ENCODE measurements around the gene MYO7B. TPM values are rescaled to one million over a fixed set of nuclear protein-coding genes. Genes with fewer than 3 reads are reported as not detected.

Gene MYO7B
- total RNA-seq, 1 donor = under 0.01 TPM

GRCh38 chr2:127680706-127681287, 145.3 kb downstream of the MYO7B start:
- H3K27ac ChIP-seq (ENCODE audit: low read depth, low read length) = no peak overlapping the region
- no peaks in the 10 kb centered on the region for H4K20me1 ChIP-seq (ENCODE audit: insufficient read depth, low read length)
- TF ChIP-seq CTCF (IDR thresholded peaks at IDR 0.05; ENCODE audit: extremely low read depth, low read depth, low read length) = no peak
- H2AFZ ChIP-seq (ENCODE audit: low read length) = peak overlapping the region; percentile 85
- peaks cover 11% of the 10 kb centered on the region for H3K4me1 ChIP-seq (ENCODE audit: insufficient read depth, low read length)
- H3K79me2 ChIP-seq (ENCODE audit: insufficient read depth, low read length) = no peaks in the 10 kb centered on the region
- H3K4me3 ChIP-seq (ENCODE audit: insufficient read depth, low read length) = peak overlapping the region; percentile 61
- peak overlapping the region; percentile 74 for H3K4me2 ChIP-seq (ENCODE audit: insufficient read depth, low read length)
- peaks cover 23% of the 10 kb centered on the region for H3K27me3 ChIP-seq (ENCODE audit: insufficient read depth, low read length)
- H3K36me3 ChIP-seq (ENCODE audit: insufficient read depth, low read length) = no peaks in the 10 kb centered on the region
- H3K9me3 ChIP-seq (ENCODE audit: low read depth, low read length) = no peaks in the 10 kb centered on the region
- DNase-seq (ENCODE audit: insufficient read length, low spot score, missing footprints) = peak; percentile 65

- H3K79me2 ChIP-seq (ENCODE audit: insufficient read depth, low read length) = no peaks in the 10 kb centered on the region
- peak overlapping the region; percentile 74 for H3K4me2 ChIP-seq (ENCODE audit: insufficient read depth, low read length)
- no peaks in the 10 kb centered on the region for H3K36me3 ChIP-seq (ENCODE audit: insufficient read depth, low read length)
- no peak overlapping the region for H3K27ac ChIP-seq (ENCODE audit: low read depth, low read length)
- peak; percentile 90 for DNase-seq (ENCODE audit: insufficient read length, low spot score, missing footprints)
- peaks cover 20% of the 10 kb centered on the region for H3K27me3 ChIP-seq (ENCODE audit: insufficient read depth, low read length)
- peak overlapping the region; percentile 61 for H3K4me3 ChIP-seq (ENCODE audit: insufficient read depth, low read length)
- no peak for TF ChIP-seq CTCF (IDR thresholded peaks at IDR 0.05; ENCODE audit: extremely low read depth, low read depth, low read length)
- no peaks in the 10 kb centered on the region for H4K20me1 ChIP-seq (ENCODE audit: insufficient read depth, low read length)
- H3K4me1 ChIP-seq (ENCODE audit: insufficient read depth, low read length) = peaks cover 7% of the 10 kb centered on the region
- no peaks in the 10 kb centered on the region for H3K9me3 ChIP-seq (ENCODE audit: low read depth, low read length)
- H2AFZ ChIP-seq (ENCODE audit: low read length) = peak overlapping the region; percentile 85
Measured at GRCh38 chr2:127681288-127681804, 145.9 kb downstream of the MYO7B start.

GRCh38 chr2:127681976-127682857, 146.7 kb downstream of the MYO7B start:
- Histone ChIP-seq H3K27ac (ENCODE audit: low read depth, low read length) (no peak overlapping the region), H2AFZ (ENCODE audit: low read length) (no peak overlapping the region), H3K4me3 (ENCODE audit: insufficient read depth, low read length) (no peak overlapping the region), H3K4me2 (ENCODE audit: insufficient read depth, low read length) (no peak overlapping the region), H3K9me3 (ENCODE audit: low read depth, low read length) (no peaks in the 10 kb centered on the region), H3K79me2 (ENCODE audit: insufficient read depth, low read length) (no peaks in the 10 kb centered on the region), H3K27me3 (ENCODE audit: insufficient read depth, low read length) (peaks cover 11% of the 10 kb centered on the region), H3K36me3 (ENCODE audit: insufficient read depth, low read length) (no peaks in the 10 kb centered on the region), H4K20me1 (ENCODE audit: insufficient read depth, low read length) (no peaks in the 10 kb centered on the region), H3K4me1 (ENCODE audit: insufficient read depth, low read length) (peaks cover 7% of the 10 kb centered on the region)
- DNase-seq (ENCODE audit: insufficient read length, low spot score, missing footprints) = no peak
- TF ChIP-seq CTCF (IDR thresholded peaks at IDR 0.05; ENCODE audit: extremely low read depth, low read depth, low read length) = no peak

- TF ChIP-seq CTCF (IDR thresholded peaks at IDR 0.05; ENCODE audit: extremely low read depth, low read depth, low read length) = no peak
- H3K27ac ChIP-seq (ENCODE audit: low read depth, low read length) = no peak overlapping the region
- no peak overlapping the region for H3K4me2 ChIP-seq (ENCODE audit: insufficient read depth, low read length)
Measured at GRCh38 chr2:127683056-127683455, 147.6 kb downstream of the MYO7B start.

More at GRCh38 chr2:127683056-127683455, 147.6 kb downstream of the MYO7B start:
- H3K79me2 ChIP-seq (ENCODE audit: insufficient read depth, low read length) = no peaks in the 10 kb centered on the region
- peaks cover 4% of the 10 kb centered on the region for H3K27me3 ChIP-seq (ENCODE audit: insufficient read depth, low read length)
- H4K20me1 ChIP-seq (ENCODE audit: insufficient read depth, low read length) = no peaks in the 10 kb centered on the region
- H3K36me3 ChIP-seq (ENCODE audit: insufficient read depth, low read length) = no peaks in the 10 kb centered on the region
- H3K4me3 ChIP-seq (ENCODE audit: insufficient read depth, low read length) = no peak overlapping the region
- no peak for DNase-seq (ENCODE audit: insufficient read length, low spot score, missing footprints)
- H3K4me1 ChIP-seq (ENCODE audit: insufficient read depth, low read length) = peaks cover 7% of the 10 kb centered on the region
- H2AFZ ChIP-seq (ENCODE audit: low read length) = no peak overlapping the region
- no peaks in the 10 kb centered on the region for H3K9me3 ChIP-seq (ENCODE audit: low read depth, low read length)
